DND-41 (cell line): ENCODE results near the gene MYH14.

Source experiments
- ATAC-seq: fragments of 200-7000 bp; cut with Tn5 transposase; 3 replicates; pipeline ENCODE4 v1.9.1; 2021; ENCODE audit warnings: low read depth; ENCODE audit not compliant: insufficient read depth
- DNase-seq: peaks from one replicate; pipeline ENCODE4 v3.0.0-alpha.2; 2020
- H2AFZ ChIP-seq: 2 replicates; pipeline ENCODE4 v1.6.0; 2012; ENCODE audit warnings: low read depth, low read length
- H3K27ac ChIP-seq: 2 replicates; pipeline ENCODE4 v1.5.1; 2012; ENCODE audit warnings: low read length, inconsistent platforms
- H3K27me3 ChIP-seq: fragments of 200-600 bp; sonication (generic); 2 replicates; pipeline ENCODE4 v1.6.0; 2012; ENCODE audit warnings: low read length, mild to moderate bottlenecking, inconsistent platforms; ENCODE audit not compliant: insufficient read depth, poor library complexity
- H3K36me3 ChIP-seq: 2 replicates; pipeline ENCODE4 v1.5.1; 2012; ENCODE audit warnings: low read length, inconsistent platforms; ENCODE audit not compliant: insufficient read depth
- H3K4me1 ChIP-seq: 2 replicates; pipeline ENCODE4 v1.5.1; 2012; ENCODE audit warnings: mild to moderate bottlenecking, low read length; ENCODE audit not compliant: insufficient read depth
- H3K4me2 ChIP-seq: 2 replicates; pipeline ENCODE4 v1.6.0; 2012; ENCODE audit warnings: mild to moderate bottlenecking, moderate library complexity, low read length, inconsistent platforms; ENCODE audit not compliant: insufficient read depth
- H3K4me3 ChIP-seq, 2 experiments: fragments of 200-600 bp in 1 of 2; shearing (Covaris generic) in 1 of 2; 2 replicates each; pipeline ENCODE4 v1.5.1; 2012 to 2016; ENCODE audit warnings: inconsistent platforms in 2 of 2, low read length in 2 of 2, mild to moderate bottlenecking in 2 of 2, low read depth in 1 of 2, moderate library complexity in 1 of 2
- H3K79me2 ChIP-seq: 2 replicates; pipeline ENCODE4 v1.6.0; 2012; ENCODE audit warnings: low read length, inconsistent platforms; ENCODE audit not compliant: insufficient read depth
- H3K9ac ChIP-seq: 2 replicates; pipeline ENCODE4 v1.6.0; 2012; ENCODE audit warnings: low read depth, mild to moderate bottlenecking, inconsistent platforms, low read length, moderate library complexity
- H3K9me3 ChIP-seq: 2 replicates; pipeline ENCODE4 v1.5.1; 2012; ENCODE audit warnings: low read length, moderate library complexity, mild to moderate bottlenecking, inconsistent platforms; ENCODE audit not compliant: insufficient read depth, severe bottlenecking
- H4K20me1 ChIP-seq: 2 replicates; pipeline ENCODE4 v1.6.0; 2012; ENCODE audit warnings: low read length; ENCODE audit not compliant: insufficient read depth
- CTCF ChIP-seq: IDR thresholded peaks from 2 replicates; pipeline ENCODE4 v1.5.1; 2012; ENCODE audit warnings: borderline replicate concordance, low read length, moderate library complexity, mild to moderate bottlenecking; ENCODE audit not compliant: poor library complexity, severe bottlenecking; ENCODE audit errors: extremely low read depth
- EZH2 ChIP-seq: IDR thresholded peaks from 3 replicates; pipeline ENCODE4 v1.6.1; 2012; ENCODE audit warnings: borderline replicate concordance, low read depth, mild to moderate bottlenecking, moderate library complexity, low read length, inconsistent platforms; ENCODE audit not compliant: severe bottlenecking

MYH14 gene

GRCh38 chr19:50181121-50181520 lies 22.3 kb upstream of the MYH14 start:
- no peaks in the 10 kb centered on the region for H3K36me3 ChIP-seq
- H3K27ac ChIP-seq, result no peak overlapping the region
- TF ChIP-seq EZH2 (no peak), CTCF (no peak)
- H4K20me1 ChIP-seq, result no peaks in the 10 kb centered on the region
- H3K4me3 ChIP-seq, result no peak overlapping the region
- H3K4me2 ChIP-seq, result no peak overlapping the region
- H3K4me1 ChIP-seq, result no peaks in the 10 kb centered on the region
- no peaks in the 10 kb centered on the region for H3K27me3 ChIP-seq
- no peak for DNase-seq
- H3K9me3 ChIP-seq, result no peaks in the 10 kb centered on the region
- H3K9ac ChIP-seq, result no peak overlapping the region
- H2AFZ ChIP-seq, result no peak overlapping the region
- no peaks in the 10 kb centered on the region for H3K79me2 ChIP-seq
- ATAC-seq, result no peak

DNA sequence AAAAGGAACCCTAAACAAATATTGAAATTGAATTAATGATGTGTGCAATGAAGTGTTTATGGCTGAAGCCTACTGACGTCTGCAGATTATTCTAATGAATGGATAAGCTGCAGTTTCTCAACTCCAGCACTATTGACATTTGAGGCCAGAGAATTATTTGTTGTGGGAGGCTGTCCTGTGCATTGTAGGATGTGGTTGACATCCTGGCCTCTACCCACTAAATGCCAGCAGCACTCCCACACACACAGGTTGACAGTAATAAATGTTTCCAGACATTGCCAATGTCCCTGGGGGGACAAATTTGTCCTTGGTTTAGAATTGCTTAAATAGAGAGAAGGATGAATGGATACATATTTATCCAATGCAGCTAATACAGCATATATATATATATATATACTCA lies 19.2 kb upstream of the MYH14 start:
- TF ChIP-seq CTCF, result no peak
- no peak for TF ChIP-seq EZH2
- Histone ChIP-seq H3K4me3 (no peak overlapping the region), H3K79me2 (no peaks in the 10 kb centered on the region), H3K4me2 (no peak overlapping the region), H3K9ac (no peak overlapping the region), H3K27ac (no peak overlapping the region), H2AFZ (no peak overlapping the region), H4K20me1 (no peaks in the 10 kb centered on the region), H3K36me3 (no peaks in the 10 kb centered on the region), H3K27me3 (no peaks in the 10 kb centered on the region), H3K9me3 (no peaks in the 10 kb centered on the region), H3K4me1 (no peaks in the 10 kb centered on the region)
- DNase-seq (no peak), ATAC-seq (no peak)

- H3K79me2 ChIP-seq, result no peaks in the 10 kb centered on the region
- no peak overlapping the region for H3K9ac ChIP-seq
- H2AFZ ChIP-seq, result no peak overlapping the region
- ATAC-seq, result no peak
- no peaks in the 10 kb centered on the region for H4K20me1 ChIP-seq
- no peaks in the 10 kb centered on the region for H3K9me3 ChIP-seq
- no peak for DNase-seq
- no peak overlapping the region for H3K27ac ChIP-seq
- TF ChIP-seq EZH2, result no peak
- TF ChIP-seq CTCF, result no peak
- H3K27me3 ChIP-seq, result no peaks in the 10 kb centered on the region
- no peak overlapping the region for H3K4me2 ChIP-seq
- H3K4me1 ChIP-seq, result no peaks in the 10 kb centered on the region
- no peaks in the 10 kb centered on the region for H3K36me3 ChIP-seq
- H3K4me3 ChIP-seq, result no peak overlapping the region
These were observed 15.5 kb upstream of the MYH14 start for GRCh38 chr19:50187937-50188336.

DNA sequence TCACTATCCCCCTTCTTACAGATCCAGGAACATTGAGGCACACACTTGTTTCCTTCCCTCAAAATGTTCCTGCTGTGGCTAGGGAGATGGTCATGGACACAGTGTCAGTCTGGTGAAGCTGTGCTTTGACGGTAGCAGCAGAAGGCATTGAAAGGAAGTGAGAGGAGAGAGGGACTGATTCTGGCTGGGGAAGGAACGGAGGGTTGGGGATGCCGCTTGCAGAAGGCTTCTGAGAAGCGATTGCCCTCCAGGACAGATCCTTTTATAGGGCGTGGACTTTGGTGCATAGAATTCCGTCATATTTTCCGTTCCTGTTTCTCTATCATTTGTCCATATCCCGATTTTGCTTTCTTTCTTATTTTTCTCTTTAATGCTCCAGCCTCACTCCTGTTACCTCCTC lies 14.1 kb upstream of the MYH14 start:
- ATAC-seq, result no peak
- Histone ChIP-seq H2AFZ (no peak overlapping the region), H4K20me1 (no peaks in the 10 kb centered on the region), H3K4me2 (no peak overlapping the region), H3K4me3 (no peak overlapping the region), H3K27ac (no peak overlapping the region), H3K9ac (no peak overlapping the region), H3K9me3 (no peaks in the 10 kb centered on the region), H3K4me1 (no peaks in the 10 kb centered on the region), H3K79me2 (no peaks in the 10 kb centered on the region), H3K36me3 (no peaks in the 10 kb centered on the region), H3K27me3 (no peaks in the 10 kb centered on the region)
- no peak for DNase-seq
- TF ChIP-seq EZH2, result no peak
- TF ChIP-seq CTCF, result no peak
